OCI-LY7 (cell line): Measurements from ENCODE around the gene STK10. TPM values are rescaled to one million over a fixed set of nuclear protein-coding genes. Genes with fewer than 3 reads are reported as not detected.
A peak's percentile ranks its signal among the peaks of the same experiment; 100 is the strongest.

Source experiments
- BruUV-seq: library from RNA; stranded (reverse); fragments of 400-500 nt; replicated peaks from 2 replicates; lab custom pipeline; 2021; lab: Mats Ljungman, UMichigan
- CTCF ChIA-PET: fragments of 300-600 bp; sonication (Branson Sonifier 250); formaldehyde crosslinking; loops from one replicate; lab custom pipeline; 2022; ENCODE audit warnings: antibody characterized with exemption; ENCODE audit not compliant: unreplicated experiment; lab: Charles Lee
- POLR2A ChIA-PET: fragments of 300-600 bp; sonication (Branson Sonifier 250); formaldehyde crosslinking; loops from one replicate; lab custom pipeline; 2022; ENCODE audit warnings: antibody characterized with exemption; lab: Charles Lee
- DNase-seq: peaks from one replicate; pipeline ENCODE4 v3.0.0-alpha.2; 2015; ENCODE audit warnings: low spot score
- H2AFZ ChIP-seq: fragments of 200-600 bp; sonication (generic), shearing (Covaris generic); 2 replicates; pipeline ENCODE4 v1.6.1; 2014; ENCODE audit warnings: mild to moderate bottlenecking, antibody characterized with exemption, low read length, moderate library complexity
- H3K27ac ChIP-seq: fragments of 200-600 bp; sonication (generic); 2 replicates; pipeline ENCODE4 v1.5.1; 2014; ENCODE audit warnings: mixed run types, low read depth, mild to moderate bottlenecking, moderate library complexity, low read length, inconsistent platforms; ENCODE audit not compliant: poor library complexity, severe bottlenecking
- H3K36me3 ChIP-seq: fragments of 200-600 bp; sonication (generic); 2 replicates; pipeline ENCODE4 v1.6.1; 2014; ENCODE audit warnings: mild to moderate bottlenecking, antibody characterized with exemption, low read length, moderate library complexity, mixed read lengths; ENCODE audit not compliant: insufficient read depth
- H3K4me1 ChIP-seq: fragments of 200-600 bp; sonication (generic); 2 replicates; pipeline ENCODE4 v1.5.1; 2014; ENCODE audit warnings: mild to moderate bottlenecking, low read length; ENCODE audit not compliant: insufficient read depth, poor library complexity, severe bottlenecking
- H3K4me2 ChIP-seq: fragments of 200-600 bp; sonication (generic); 2 replicates; pipeline ENCODE4 v1.6.1; 2014; ENCODE audit warnings: mild to moderate bottlenecking, low read length
- H3K4me3 ChIP-seq: fragments of 200-600 bp; sonication (generic); 2 replicates; pipeline ENCODE4 v1.5.1; 2014; ENCODE audit warnings: mild to moderate bottlenecking, low read depth, low read length; ENCODE audit not compliant: poor library complexity, severe bottlenecking
- H3K79me2 ChIP-seq: fragments of 200-600 bp; sonication (generic); 2 replicates; pipeline ENCODE4 v1.6.1; 2016; ENCODE audit warnings: low read depth, mild to moderate bottlenecking, low read length, moderate library complexity, mixed read lengths; ENCODE audit not compliant: insufficient read depth
- H3K9me2 ChIP-seq: fragments of 200-600 bp; sonication (generic); 2 replicates; pipeline ENCODE4 v1.6.1; 2016; ENCODE audit warnings: mild to moderate bottlenecking, low read length, mixed read lengths; ENCODE audit not compliant: insufficient read depth
- H3K9me3 ChIP-seq: fragments of 200-600 bp; sonication (generic); 2 replicates; pipeline ENCODE4 v1.6.1; 2014; ENCODE audit warnings: mild to moderate bottlenecking, mixed run types, low read length, mixed read lengths
- H4K20me1 ChIP-seq: fragments of 200-600 bp; sonication (generic); 2 replicates; pipeline ENCODE4 v1.6.1; 2014; ENCODE audit warnings: mild to moderate bottlenecking, antibody characterized with exemption, low read length, moderate library complexity, mixed read lengths; ENCODE audit not compliant: insufficient read depth
- CTCF ChIP-seq: fragments of 200-600 bp; sonication (generic); conservative IDR thresholded peaks from 2 replicates; pipeline ENCODE4 v1.5.1; 2014; ENCODE audit warnings: mild to moderate bottlenecking, antibody characterized with exemption, low read length, moderate library complexity, mixed read lengths
- EZH2phosphoT487 ChIP-seq: fragments of 200-600 bp; sonication (generic); IDR thresholded peaks from 2 replicates; pipeline ENCODE4 v1.6.1; 2018; ENCODE audit warnings: low read depth, borderline replicate concordance, mild to moderate bottlenecking, mixed run types, antibody characterized with exemption, low read length, moderate library complexity, mixed read lengths
- intact Hi-C: fragments of 100-400 bp; cut with micrococcal nuclease; formaldehyde crosslinking; loops from one replicate; pipeline ENCODE4 v1.10.0; 2022; ENCODE audit not compliant: unreplicated experiment
- total RNA-seq, 2 experiments: library from RNA; depleted of rRNA in 1 of 2; stranded (reverse); fragments of >200 nt in 1 of 2; shearing (Covaris generic) in 1 of 2; gene quantifications; 2 replicates each; pipeline ENCODE4 v1.2.3, GENCODE V29; 2014 to 2022

The STK10 gene
- total RNA-seq, 2 experiments from 2014 or later, result 53.7 to 89.7 TPM

DNA sequence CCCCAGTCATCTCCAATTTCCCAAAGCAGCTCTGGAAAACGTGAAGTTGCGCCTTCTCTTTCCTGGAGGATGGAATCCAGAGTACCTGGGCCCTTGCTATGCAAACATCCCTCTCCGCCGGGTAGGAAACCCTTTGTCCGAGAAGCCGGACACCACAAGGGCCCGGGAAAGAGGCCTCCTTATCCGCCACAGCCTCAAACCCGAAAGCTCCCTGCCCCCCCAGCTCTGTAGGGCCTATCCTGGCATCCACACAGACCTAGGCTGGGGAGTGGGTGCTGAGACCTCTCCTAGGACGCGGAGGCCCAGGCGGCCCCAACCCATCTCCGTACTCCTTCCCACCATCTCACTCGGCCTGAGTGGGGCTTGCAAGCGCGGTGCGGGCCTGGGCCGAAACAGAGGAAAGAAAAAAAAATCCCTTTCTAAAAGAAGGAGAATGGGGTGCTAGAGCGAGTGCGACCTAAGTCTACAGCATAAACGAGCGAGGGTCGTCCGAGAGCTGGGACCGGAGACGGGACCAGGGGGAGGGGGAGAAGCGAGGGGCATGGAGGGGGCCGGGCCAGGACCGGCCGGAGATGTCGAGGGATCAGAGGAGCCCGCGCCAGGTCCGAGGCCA, 182.2 kb downstream of the STK10 start:
- intact Hi-C loops, result loop anchor here (1.0 to 5.0 kb wide), 5 partner anchors 36 to 619 kb away; partner anchors contain the start of genes NPM1, STK10 and UBTD2
- Histone ChIP-seq H3K36me3 (no peaks in the 10 kb centered on the region), H3K4me2 (peak overlapping the region; percentile 96), H4K20me1 (peaks cover 33% of the 10 kb centered on the region; the same call in 1 of the 2 replicates), H3K4me3 (peak overlapping the region; percentile 95), H3K4me1 (peaks cover 40% of the 10 kb centered on the region), H2AFZ (peak overlapping the region; percentile 85), H3K27ac (peak overlapping the region; percentile 69), H3K9me2 (no peaks in the 10 kb centered on the region), H3K9me3 (no peaks in the 10 kb centered on the region), H3K79me2 (peaks cover 57% of the 10 kb centered on the region)
- BruUV-seq, result no TSS peak
- POLR2A ChIA-PET, result interaction anchor here (0.6 to 3.2 kb wide), 14 partner anchors 10 to 654 kb away, joined by 3 to 12 read pairs (median 4); partner anchors contain the start of gene STK10
- TF ChIP-seq CTCF, result no peak
- no peak for TF ChIP-seq EZH2phosphoT487
- peak; percentile 33 for DNase-seq
- CTCF ChIA-PET, result interaction anchor here (1.7 kb wide), 1 partner anchor 95 kb away, joined by 4 read pairs; no protein-coding TSS in a partner anchor

DNA sequence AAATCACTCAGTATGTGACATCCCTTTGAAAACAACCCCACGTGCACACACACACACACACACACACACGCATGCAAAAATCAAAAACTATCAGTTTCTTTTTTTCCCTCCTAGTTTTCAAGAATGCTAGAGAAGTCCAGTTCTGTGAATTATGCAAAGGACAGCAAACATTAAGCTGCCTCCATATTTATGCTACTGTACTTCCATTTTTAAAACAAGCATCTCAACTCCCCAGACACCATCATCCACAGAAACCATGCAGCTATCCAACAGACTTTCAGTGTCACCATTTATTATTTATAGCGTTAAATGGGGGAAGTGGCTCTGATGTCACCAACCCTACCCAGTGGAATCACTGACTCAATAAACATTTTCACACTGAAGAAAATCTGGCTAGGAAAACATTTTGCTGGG, 183.2 kb downstream of the STK10 start:
- Histone ChIP-seq H2AFZ (no peak overlapping the region), H3K36me3 (peaks cover 3% of the 10 kb centered on the region), H3K9me2 (no peaks in the 10 kb centered on the region), H3K79me2 (peaks cover 67% of the 10 kb centered on the region), H3K9me3 (no peaks in the 10 kb centered on the region), H3K4me2 (peak overlapping the region; percentile 96), H3K4me1 (peaks cover 49% of the 10 kb centered on the region), H3K4me3 (peak overlapping the region; percentile 95), H3K27ac (peak overlapping the region; percentile 69), H4K20me1 (peaks cover 42% of the 10 kb centered on the region; the same call in 1 of the 2 replicates)
- TF ChIP-seq EZH2phosphoT487 (no peak), CTCF (no peak)
- CTCF ChIA-PET, result no interaction called here
- POLR2A ChIA-PET, result interaction anchor here (0.7 to 3.2 kb wide), 2 partner anchors 18 to 170 kb away, joined by 3 to 11 read pairs; no protein-coding TSS in a partner anchor
- BruUV-seq, result no TSS peak
- intact Hi-C loops, result loop anchor here (5.0 kb wide), 4 partner anchors 73 to 618 kb away; partner anchors contain the start of genes NPM1, STK10 and UBTD2
- peak; percentile 41 for DNase-seq

DNA sequence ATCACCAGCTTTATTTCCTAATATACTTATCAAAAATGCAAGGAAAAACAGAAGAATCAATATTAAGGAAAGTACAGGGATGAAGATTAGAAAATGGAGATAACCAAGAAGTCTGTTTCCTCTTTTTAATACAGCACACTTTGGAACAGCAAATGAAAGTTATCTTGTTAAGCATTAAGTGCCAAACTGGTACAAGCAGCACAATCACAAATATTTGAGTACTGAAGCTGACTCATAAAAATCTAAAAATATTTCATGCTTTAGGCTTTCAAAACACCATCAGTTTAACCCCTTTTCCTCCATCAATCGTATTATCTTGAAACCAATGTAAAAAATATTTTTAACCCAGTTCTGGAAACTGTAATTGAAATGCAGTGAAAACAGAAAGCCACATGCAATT, 184.3 kb downstream of the STK10 start:
- peak overlapping the region; percentile 96 for H3K4me2 ChIP-seq
- no peak overlapping the region for H2AFZ ChIP-seq
- H3K9me2 ChIP-seq, result no peaks in the 10 kb centered on the region
- DNase-seq, result no peak
- H4K20me1 ChIP-seq, result peaks cover 42% of the 10 kb centered on the region; the same call in 1 of the 2 replicates
- peaks cover 59% of the 10 kb centered on the region for H3K4me1 ChIP-seq
- H3K36me3 ChIP-seq, result peaks cover 3% of the 10 kb centered on the region
- H3K9me3 ChIP-seq, result no peaks in the 10 kb centered on the region
- no peak overlapping the region for H3K27ac ChIP-seq
- H3K79me2 ChIP-seq, result peaks cover 78% of the 10 kb centered on the region
- ChIA-PET POLR2A (interaction anchor here (0.6 to 1.0 kb wide), 3 partner anchors 19 to 90 kb away, joined by 3 read pairs; no protein-coding TSS in a partner anchor), CTCF (no interaction called here)
- intact Hi-C loops, result no loop called here
- BruUV-seq, result no TSS peak
- no peak overlapping the region for H3K4me3 ChIP-seq
- no peak for TF ChIP-seq CTCF
- no peak for TF ChIP-seq EZH2phosphoT487
